ENCODE measurements around the gene CDC42BPA. TPM values are rescaled to one million over a fixed set of nuclear protein-coding genes. Genes with fewer than 3 reads are reported as not detected.

The CDC42BPA gene
- total and polyA plus RNA-seq, 12 donors: 7.4 to 73.8 (median 37.2) TPM

DNA sequence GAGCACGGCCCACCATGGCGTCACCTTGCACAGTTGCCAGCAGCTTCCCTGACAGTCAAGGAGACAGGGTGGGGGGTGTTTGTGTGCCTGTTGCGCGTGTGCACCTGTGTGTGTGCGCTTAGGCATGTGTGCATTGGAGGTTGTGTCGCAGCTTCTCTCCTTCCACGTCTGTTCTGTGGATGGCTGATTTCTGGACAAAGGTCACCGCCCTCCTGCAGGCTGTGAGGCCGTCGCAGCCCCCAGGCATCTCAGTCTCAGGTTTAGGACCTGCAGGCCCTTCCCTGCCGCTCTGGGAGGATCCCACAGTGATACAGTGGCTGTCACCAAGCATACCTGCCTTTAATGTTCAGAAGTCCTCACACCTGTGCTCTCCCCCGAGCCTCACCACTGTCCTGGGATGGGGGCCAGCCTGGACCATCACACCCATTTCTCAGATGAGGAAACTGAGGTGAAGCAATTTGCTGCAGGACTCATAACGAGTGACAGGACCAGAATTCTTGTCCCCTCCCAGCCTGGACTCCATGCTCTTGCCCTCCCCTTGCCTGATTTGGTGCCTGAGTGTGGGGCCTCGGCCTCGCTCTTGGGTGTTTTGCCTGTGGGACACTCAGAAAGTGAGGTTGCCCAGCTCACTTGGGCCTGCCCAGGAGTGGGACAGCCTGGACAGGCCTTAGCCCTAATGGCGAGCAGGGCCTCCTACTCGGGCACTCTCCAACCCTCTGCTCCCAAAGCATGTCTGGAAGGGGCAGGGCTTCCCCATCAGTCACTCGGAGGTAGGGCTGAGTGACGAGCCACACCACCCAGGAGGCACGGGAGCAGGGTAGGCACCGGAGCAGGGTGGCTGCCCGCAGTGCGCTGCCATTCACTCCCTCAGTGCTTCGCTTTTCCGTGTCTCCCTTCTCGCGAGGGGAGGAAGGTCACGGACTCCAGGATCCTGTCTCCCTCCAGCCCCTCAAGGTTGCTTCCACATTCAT lies 355.6 kb downstream of the CDC42BPA start:
- no peaks in the 10 kb centered on the region for H3K9me3 ChIP-seq (replicated peaks in 1 of 3)
- TF ChIP-seq, protein P1, sequence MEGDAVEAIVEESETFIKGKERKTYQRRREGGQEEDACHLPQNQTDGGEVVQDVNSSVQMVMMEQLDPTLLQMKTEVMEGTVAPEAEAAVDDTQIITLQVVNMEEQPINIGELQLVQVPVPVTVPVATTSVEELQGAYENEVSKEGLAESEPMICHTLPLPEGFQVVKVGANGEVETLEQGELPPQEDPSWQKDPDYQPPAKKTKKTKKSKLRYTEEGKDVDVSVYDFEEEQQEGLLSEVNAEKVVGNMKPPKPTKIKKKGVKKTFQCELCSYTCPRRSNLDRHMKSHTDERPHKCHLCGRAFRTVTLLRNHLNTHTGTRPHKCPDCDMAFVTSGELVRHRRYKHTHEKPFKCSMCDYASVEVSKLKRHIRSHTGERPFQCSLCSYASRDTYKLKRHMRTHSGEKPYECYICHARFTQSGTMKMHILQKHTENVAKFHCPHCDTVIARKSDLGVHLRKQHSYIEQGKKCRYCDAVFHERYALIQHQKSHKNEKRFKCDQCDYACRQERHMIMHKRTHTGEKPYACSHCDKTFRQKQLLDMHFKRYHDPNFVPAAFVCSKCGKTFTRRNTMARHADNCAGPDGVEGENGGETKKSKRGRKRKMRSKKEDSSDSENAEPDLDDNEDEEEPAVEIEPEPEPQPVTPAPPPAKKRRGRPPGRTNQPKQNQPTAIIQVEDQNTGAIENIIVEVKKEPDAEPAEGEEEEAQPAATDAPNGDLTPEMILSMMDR (IDR thresholded peaks at IDR 0.05): no peak
- no peak for TF ChIP-seq POLR2A (IDR thresholded peaks at IDR 0.05)
- H3K36me3 ChIP-seq (replicated peaks in 1 of 2): peaks cover 0 to 44% of the 10 kb centered on the region in 2 donors
- H3K4me3 ChIP-seq: no peak overlapping the region
- DNase-seq: peak in 1 of 7 donors; percentile 27
- H3K27ac ChIP-seq: peak overlapping the region in 2 of 5 donors; percentile 7 to 42
- peaks cover 4 to 28% of the 10 kb centered on the region in 2 donors for H3K4me1 ChIP-seq (replicated peaks in 1 of 2)
- H3K27me3 ChIP-seq: no peaks in the 10 kb centered on the region
- intact Hi-C loops (cut with DNase I): no loop called here
- 76 to 86% (median 81%) methylated on average over 5 to 28 of the region's 28 CpGs for WGBS, 4 donors

DNA sequence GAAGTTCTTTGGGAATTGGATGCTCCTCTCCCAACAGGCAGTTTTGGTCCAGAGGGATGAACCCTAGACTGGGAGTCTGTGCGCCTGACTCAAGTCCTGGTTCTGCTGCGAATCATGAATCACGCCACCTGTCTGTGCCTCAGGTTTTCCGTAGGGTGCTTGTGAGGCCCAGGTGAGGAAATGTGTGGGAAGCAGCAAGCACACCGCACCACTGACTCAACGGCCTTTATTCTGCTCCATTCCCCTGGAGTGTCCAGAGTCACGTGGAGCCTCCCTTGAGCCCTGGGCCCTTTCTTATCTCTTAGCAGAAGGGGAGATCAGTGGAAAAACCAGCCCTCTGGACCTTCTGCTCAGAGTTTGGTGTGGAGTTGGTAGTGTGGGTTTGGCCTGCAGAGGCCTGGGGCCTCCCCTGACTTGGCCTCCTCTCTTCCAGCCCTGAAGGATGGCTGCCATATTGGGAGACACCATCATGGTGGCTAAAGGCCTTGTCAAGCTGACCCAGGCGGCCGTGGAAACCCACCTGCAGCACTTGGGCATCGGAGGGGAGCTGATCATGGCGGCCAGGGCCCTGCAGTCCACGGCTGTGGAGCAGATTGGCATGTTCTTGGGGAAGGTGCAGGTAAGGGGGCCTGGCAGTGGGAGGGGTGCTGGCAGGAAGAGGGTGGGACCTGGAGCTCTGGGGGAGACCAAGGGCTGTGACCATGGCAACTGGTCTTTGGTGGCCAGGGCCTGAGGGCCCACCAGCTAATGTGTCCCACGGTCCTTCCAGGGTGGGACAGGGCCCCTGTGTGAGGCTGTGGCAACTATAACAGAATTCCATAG lies 357.1 kb downstream of the CDC42BPA start:
- H3K36me3 ChIP-seq (replicated peaks in 1 of 2): peaks cover 0 to 38% of the 10 kb centered on the region in 2 donors
- intact Hi-C loops (cut with DNase I): no loop called here
- H3K9me3 ChIP-seq (replicated peaks in 1 of 3): no peaks in the 10 kb centered on the region
- no peak for DNase-seq
- H3K4me1 ChIP-seq (replicated peaks in 1 of 2): peaks cover 4 to 26% of the 10 kb centered on the region in 2 donors
- H3K27me3 ChIP-seq: no peaks in the 10 kb centered on the region
- peak overlapping the region in 1 of 5 donors; percentile 17 for H3K27ac ChIP-seq
- 90 to 98% (median 96%) methylated on average over 3 to 13 of the region's 13 CpGs for WGBS, 4 donors
- no peak for TF ChIP-seq POLR2A (IDR thresholded peaks at IDR 0.05)
- H3K4me3 ChIP-seq: no peak overlapping the region

DNA sequence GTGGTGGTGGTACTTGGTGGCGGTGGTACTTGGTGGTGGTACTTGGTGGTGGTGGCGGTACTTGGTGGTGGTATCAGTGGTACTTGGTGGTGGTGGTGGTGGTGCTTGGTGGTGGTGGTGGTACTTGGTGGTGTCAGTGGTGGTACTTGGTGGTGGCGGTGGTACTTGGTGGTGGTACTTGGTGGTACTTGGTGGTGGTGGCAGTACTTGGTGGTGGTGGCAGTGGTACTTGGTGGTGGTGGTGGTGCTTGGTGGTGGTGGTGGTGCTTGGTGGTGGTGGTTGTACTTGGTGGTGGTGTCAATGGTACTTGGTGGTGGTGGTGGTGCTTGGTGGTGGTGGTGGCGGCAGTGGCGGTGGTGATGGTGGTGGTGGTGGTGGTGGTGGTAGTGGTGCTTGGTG lies 358.0 kb downstream of the CDC42BPA start:
- H3K27ac ChIP-seq: no peak overlapping the region
- peaks cover 0 to 29% of the 10 kb centered on the region in 2 donors for H3K36me3 ChIP-seq (replicated peaks in 1 of 2)
- no peaks in the 10 kb centered on the region for H3K27me3 ChIP-seq
- peaks cover 4 to 26% of the 10 kb centered on the region in 2 donors for H3K4me1 ChIP-seq (replicated peaks in 1 of 2)
- H3K9me3 ChIP-seq (replicated peaks in 1 of 3): no peaks in the 10 kb centered on the region
- DNase-seq: no peak
- H3K4me3 ChIP-seq: no peak overlapping the region
- WGBS, 4 donors: 70 to 83% (median 77%) methylated on average over 5 of the region's 5 CpGs
- TF ChIP-seq POLR2A (IDR thresholded peaks at IDR 0.05): no peak
- TF ChIP-seq, protein P1 (IDR thresholded peaks at IDR 0.05): no peak
- intact Hi-C loops (cut with DNase I): no loop called here

DNA sequence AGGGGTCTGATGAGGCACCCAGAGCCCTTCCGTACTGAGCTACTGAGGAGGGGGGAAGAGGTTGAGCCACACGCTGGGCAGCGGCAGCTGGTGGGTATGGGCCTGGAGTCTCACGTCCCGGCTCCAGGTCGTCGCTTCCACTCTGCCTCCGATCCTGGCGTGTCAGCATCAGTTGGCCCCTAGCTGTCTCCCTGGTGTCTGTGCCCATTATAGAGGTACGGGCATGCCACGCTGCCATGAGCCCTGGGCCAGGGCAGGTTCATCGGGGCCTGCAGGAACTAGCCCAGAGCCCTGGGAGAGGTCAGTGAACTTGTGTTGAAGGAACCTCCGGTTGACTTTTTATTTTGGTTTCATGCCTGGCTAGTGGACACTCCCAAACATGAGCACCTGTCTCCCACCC lies 360.0 kb downstream of the CDC42BPA start:
- peaks cover 16 to 31% of the 10 kb centered on the region in 2 donors for H3K4me1 ChIP-seq (replicated peaks in 1 of 2)
- no peaks in the 10 kb centered on the region for H3K27me3 ChIP-seq
- WGBS, 4 donors: 91 to 94% (median 91%) methylated on average over 13 of the region's 13 CpGs
- intact Hi-C loops (cut with DNase I): no loop called here
- DNase-seq: peak in 2 of 7 donors; percentile 8 to 51
- no peaks in the 10 kb centered on the region for H3K9me3 ChIP-seq (replicated peaks in 1 of 3)
- peaks cover 0 to 14% of the 10 kb centered on the region in 2 donors for H3K36me3 ChIP-seq (replicated peaks in 1 of 2)
- TF ChIP-seq, protein P1 (IDR thresholded peaks at IDR 0.05): no peak
- TF ChIP-seq POLR2A (IDR thresholded peaks at IDR 0.05): no peak
- no peak overlapping the region for H3K4me3 ChIP-seq
- peak overlapping the region in 1 of 5 donors; percentile 54 for H3K27ac ChIP-seq
